ELF-1 (cell line): ENCODE measurements around the gene TRIM31.

Experiments used
- DNase-seq: peaks from one replicate; pipeline ENCODE4 v3.0.0-alpha.2; 2016; ENCODE audit warnings: low read depth, low spot score

The TRIM31 gene

GRCh38 chr6:30113841-30114240 lies 951 bp upstream of the TRIM31 start:
- no peak for DNase-seq

GRCh38 chr6:30112402-30112994 lies 392 bp downstream of the TRIM31 start:
- DNase-seq = no peak

DNA sequence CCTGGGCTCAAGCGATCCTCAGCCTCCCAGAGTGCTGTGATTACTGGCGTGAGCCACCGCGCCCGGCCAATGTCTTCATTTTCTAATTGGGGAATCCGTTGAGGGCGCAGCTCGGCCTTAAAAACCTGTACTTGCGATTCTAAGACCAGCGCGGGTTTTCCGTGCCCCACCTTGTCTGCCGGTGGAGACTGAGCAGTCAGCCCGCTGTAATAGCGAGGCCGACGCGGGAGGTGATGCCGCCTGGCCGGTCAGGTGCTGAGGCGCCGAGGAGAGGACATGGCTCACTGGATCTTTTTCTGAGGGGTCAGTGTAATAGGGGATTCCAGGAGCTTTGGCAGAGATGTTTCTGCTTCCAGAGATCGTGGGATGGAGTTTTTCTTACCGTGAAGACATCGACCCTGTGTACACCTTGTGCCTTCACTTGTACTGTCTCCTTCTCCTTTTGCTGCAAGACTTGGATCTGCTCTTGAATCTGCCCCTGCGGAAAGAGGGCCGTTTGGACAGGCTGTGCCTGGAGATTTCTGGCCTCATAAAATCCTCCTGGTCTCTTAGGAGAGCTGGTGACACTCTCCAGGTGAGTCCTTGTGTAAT lies 1.5 kb downstream of the TRIM31 start:
- no peak for DNase-seq

DNA sequence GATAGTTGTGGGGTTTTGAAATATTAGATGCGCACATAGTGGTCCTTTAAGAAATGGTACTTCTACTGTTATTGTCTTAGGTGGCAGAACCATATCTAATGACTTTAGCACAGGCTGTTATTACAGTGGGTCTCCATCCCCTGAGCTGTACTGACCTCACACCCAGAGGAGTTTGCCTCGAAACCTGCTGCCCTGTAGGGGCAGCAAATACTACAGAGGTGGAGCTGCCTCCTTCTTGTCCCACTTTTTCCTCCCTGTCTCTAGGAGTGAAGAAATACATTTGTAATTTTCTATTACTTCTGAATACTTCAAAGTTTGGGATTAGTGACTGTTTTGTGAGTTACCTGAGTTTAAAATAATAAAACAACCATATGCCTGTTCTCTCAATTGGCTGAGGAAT lies 8.2 kb downstream of the TRIM31 start:
- DNase-seq = no peak

- no peak for DNase-seq
Observed at GRCh38 chr6:30103872-30104179, 9.1 kb downstream of the TRIM31 start.

- DNase-seq = peak; percentile 91
Observed at GRCh38 chr6:30102970-30103871, 9.7 kb downstream of the TRIM31 start.

DNA sequence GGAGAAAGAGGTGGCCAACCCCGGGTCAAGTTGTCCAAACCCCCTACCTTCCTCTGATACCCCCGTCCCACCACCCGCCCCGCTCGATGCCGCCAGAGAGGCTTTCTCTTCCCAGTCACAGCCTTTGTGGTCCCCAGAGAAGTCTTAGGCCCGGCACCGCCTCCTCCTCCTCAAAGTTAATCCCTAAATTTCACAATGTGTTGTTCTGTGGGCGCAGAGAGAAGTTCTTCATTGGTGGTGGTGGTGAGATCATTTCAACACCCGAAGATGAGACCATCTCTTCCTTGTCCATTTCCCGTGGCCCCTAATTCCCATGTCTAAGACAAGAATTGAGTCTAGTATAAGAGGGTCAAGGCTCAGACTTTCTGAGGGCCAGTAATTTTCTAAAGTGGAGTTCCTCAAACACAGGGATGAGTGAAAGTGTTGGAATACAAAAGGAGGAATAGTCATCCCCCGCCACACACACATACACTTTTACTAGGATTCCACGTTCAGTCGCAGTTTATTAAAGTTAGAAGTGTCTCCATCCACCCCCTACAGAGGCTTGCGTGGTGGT lies 10.4 kb downstream of the TRIM31 start:
- no peak for DNase-seq

DNA sequence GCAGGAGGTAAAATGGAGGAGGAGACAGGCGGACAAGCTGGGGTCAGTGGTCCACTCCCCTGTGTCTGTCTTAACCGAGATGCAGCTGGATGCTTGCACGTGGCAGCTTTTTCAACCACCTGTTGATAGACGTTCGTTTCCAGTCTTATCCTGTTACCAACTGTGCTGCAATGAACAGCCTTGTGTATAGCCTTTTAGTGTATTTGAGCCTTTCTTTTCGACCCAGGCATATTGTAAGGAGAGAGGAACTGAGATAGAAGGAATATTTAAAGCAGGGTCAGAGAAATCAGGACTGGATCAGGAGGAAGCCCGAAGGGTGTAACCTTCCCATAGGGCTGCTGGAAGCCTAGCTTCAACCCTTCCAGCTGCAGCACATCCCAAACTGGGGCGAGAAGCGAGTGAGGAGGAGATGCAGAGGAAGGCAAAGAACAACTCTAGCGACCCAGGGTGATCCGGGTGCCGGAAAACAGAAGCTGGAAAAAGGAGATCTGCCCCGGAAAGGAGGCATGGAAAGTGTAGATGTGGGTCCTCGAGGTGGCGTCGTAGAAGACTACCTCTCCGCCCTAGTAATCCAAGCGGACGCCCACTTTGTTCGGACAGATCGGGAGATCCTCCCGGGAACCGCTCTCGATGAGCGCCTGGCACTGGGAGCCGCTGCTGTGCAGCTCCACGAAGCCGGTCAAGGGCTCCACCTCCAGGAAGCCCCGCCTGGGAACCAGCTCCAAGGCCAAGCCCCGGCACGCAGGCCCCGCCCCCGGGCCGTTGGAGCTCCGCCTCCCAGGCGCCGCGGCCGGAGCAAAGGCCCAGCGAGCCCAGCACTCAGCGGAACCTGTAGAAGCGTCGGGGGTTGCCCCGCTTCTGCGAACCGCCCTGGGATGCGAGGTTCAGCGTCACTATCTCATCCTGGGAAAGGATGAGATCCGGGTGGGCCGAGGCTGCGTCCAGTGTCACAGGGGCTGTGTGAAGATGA lies 11.2 kb downstream of the TRIM31 start:
- DNase-seq = peak; percentile 86

- peak; percentile 36 for DNase-seq
Observed at GRCh38 chr6:30100585-30101443, 12.1 kb downstream of the TRIM31 start.

- no peak for DNase-seq
Observed at GRCh38 chr6:30100154-30100553, 12.7 kb downstream of the TRIM31 start.

DNA sequence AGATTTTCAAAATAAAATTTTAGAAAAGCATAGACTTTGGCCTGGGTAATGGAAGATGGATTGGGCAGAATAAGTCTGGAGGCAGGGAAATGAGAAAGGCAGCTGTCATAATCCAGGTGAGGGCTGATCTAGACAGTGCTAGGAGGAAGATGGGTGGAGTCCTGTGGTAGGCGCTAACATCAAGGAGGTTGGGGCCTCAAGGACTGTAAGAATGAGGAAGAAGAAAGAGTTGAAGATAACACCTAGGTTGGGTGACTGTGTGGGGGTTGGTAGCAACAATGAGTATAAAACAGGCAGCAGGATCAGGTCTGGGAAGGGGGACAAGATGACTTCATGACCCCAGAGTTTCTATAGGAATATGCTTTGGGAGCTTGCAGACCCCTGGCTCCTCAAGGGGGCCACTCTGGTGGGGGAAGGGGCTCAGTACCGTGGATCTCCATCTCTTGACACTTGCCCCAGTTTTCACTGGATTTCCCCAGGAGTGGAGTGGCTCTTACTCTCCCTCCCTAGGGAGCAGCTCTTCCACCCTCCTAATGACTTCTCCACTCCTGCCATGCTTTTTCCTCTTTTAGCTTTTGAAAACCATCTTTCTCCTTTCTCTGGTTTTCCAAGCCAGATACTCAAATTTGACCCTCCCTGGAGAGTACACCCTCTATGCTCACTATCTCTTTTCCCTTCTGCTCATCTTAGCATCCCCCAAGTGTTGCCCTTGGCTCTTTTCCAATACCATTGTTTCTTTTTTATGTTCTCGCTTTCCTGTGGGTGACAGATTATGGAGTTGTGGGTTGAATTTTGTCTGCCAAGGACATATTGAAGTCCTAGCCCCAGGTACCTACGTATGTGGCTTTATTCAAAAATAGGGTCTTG lies 14.8 kb downstream of the TRIM31 start:
- no peak for DNase-seq

DNA sequence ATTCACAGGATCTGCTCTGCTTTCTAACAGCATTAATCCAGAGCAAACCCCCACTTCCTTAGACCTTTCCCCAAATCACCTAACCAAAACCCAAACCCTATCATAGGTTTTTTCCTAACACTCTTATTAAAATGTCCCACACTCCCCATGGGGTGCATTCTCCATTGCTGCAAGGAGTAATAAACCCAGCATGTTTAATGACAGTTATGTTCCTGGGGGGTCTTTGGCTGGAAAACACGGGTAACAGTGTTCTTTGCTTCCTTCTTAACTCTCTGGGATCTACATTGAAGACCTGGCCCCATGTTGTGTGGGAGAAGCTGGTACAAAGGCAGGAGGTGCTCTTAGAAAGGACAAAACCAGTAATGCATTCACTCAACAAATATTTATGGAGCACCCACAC lies 16.1 kb downstream of the TRIM31 start:
- no peak for DNase-seq

GRCh38 chr6:30093951-30094661 lies 18.8 kb downstream of the TRIM31 start:
- DNase-seq = no peak

GRCh38 chr6:30092852-30093543 lies 19.9 kb downstream of the TRIM31 start:
- DNase-seq = no peak

DNA sequence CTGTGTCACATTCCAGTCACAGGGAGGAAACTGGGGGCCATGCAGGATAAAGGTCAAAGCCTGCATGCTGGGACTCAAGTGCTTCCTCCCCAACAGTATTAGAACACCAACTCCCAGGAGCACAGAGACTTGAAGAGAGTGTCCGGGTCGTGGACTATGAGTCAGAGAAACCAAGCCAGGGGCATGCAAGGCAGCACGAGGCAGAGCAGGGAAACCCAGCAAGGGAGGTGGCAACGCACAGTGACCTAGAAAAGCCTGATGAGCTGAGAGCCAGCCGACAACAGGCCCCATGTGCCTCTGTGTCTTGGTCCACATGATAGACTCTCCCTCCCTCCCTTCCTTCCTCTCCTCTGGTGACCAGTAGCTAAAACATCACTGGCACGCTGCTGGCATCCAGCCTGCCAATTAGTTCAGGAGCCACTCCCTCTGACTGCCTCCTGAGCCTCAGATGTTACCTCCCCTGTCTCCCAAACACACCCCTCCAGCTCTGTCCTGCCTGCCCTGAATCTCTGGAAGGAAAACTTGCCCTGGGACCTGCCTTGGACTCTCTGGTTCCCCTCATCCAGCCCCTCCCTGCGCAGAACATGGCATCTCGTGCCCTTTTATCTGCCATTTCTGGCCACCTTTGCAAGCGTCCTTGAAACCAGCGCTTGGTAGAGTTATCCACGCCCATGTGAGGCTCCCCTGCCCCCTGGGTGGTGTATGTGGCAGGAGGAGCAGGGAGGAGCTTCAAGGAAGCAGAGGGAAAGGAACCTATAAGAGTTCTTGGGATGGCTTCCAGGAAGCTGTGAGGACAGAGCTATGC lies 21.1 kb downstream of the TRIM31 start:
- peak; percentile 4 for DNase-seq

DNA sequence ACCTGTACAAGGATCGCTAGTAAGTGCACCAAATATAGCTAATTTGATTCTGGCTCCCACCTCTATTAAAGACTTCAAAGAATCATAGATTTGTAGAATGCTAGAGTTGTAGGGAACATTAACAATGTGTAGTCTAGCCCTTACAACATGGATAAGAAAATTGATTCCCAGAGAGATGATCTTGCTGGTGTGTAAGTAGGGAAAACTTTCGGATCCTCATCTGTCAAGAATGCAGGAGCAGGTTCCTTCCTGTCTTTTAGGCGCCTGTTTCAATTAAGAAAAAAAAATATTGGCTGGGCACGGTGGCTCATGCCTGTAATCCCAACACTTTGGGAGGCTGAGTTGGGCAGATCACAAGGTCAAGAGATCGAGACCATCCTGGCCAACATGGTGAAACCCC lies 25.0 kb downstream of the TRIM31 start:
- no peak for DNase-seq

- DNase-seq = no peak
Observed at GRCh38 chr6:30077218-30077617, 35.7 kb downstream of the TRIM31 start.
